ENCODE results near the gene BCAS1.

BCAS1 gene

GRCh38 chr20:53957451-53958172 lies 112.8 kb downstream of the BCAS1 start:
- no peak for DNase-seq

DNA sequence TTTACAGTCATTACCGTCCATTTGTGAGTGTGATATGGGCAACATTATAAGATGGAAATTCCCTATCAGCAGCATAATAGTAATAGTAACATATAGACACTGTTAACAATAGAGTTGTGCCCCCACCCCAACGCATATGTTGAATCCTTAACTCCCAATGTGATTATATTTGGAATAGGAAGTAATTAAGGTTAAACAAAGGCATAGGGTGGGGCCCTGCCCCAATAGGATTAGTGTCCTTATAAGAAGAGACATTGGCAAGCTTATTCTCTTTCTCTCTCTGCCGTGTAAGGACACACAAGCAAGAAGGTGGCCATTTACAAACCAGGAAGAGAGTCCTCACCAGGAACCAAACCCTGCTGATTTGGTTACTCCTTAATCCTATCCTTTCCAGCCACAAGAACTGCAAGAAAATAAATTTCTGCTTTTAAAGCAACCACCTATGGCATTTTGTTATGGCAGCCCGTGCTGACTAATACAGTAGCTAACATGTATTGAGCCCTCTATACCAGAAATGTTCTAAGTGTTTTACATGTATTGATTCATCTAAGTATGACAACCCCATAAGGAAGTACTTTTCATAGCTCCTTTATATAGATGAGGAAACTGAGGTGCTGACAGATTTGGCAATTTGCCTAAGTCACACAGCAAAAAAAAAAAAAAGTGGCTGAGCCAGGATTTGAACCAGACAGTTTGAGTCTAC lies 114.2 kb downstream of the BCAS1 start:
- DNase-seq, result no peak

DNA sequence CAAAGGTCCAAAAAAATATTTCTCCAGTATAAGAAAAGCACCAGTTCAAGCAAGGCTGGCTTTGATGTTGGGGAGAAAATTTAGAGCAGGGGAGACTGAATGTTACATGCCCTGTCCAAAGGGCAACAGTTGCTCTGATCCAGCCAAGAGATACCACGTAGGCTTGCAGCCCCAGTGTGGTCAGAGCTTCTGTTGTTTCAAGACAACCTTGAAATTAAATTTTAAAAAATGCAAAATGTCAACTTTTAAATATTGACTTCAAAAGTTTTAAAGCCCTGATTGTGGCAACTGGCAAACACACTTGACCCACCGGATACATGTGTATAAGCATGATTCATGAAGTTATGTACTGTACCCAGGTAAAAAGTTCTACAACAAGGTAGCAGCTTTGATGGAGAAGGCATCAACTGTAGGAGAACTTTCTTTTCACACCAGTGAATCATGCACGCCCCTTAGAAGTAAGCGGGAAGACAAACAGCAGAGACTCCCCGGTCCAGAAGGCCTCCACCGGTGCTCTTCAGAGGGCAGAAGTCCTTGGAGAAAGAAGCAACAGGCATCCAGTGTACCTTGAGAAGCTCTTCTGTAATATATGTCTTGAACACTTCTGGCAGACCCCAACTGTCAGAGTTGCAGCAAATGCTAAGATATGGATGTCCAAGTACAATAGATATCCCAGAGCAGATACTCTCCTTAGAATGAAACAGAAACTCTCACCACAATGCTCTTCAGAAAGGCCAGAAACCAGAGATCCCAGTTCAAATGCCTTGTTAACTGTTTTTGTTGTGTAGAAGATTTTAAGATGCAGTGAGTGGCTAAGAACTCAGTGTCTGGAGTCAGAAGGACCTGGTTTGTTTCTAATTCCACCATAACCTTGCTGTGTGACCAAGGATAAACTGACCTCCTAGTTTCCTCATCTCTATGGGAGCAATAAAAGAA lies 115.4 kb downstream of the BCAS1 start:
- DNase-seq, result no peak

- DNase-seq, result no peak
Observed at GRCh38 chr20:53952528-53953096, 117.8 kb downstream of the BCAS1 start.

DNA sequence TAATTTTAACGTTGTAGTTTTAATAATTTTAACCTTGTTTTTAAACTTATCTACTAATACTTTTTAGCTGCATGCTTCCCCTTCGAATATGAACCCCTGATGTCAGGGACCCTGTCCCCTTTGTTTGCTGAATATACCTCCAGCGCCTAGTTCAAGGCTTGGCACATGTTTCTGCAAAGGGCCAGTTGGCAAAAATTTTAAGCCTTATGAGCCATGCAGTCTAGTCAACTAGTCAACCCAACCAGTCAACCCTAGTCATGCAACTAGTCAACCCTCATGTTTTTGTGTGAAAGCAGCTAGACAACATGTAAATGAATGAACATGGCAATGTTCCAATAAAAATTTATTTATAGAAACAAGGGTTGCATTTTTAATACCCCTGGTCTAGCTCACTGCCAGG lies 119.8 kb downstream of the BCAS1 start:
- no peak for DNase-seq

GRCh38 chr20:53950031-53950430 lies 120.4 kb downstream of the BCAS1 start:
- no peak for DNase-seq

- DNase-seq, result no peak
Observed at GRCh38 chr20:53949319-53949839, 121.0 kb downstream of the BCAS1 start.

- DNase-seq, result no peak
Observed at GRCh38 chr20:53948383-53949318, 121.7 kb downstream of the BCAS1 start.

GRCh38 chr20:53947501-53948195 lies 122.7 kb downstream of the BCAS1 start:
- no peak for DNase-seq

GRCh38 chr20:53946106-53946505 lies 124.3 kb downstream of the BCAS1 start:
- no peak for DNase-seq

DNA sequence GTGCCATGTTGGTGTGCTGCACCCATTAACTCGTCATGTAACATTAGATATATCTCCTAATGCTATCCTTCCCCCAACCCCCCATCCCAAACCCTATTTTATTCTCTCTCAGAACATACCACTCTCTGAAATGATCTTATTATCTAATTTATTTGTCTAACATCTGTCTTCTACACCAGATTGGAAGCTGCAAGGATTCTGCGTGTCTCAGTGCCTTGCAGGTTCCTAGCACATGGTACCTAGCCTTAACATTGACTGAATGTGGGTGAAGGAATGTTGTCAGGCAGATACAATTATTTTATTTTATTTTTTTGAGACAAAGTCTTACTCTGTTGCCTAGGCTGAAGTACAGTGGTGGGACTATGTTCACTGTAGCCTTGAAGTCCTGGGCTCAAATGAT lies 124.9 kb downstream of the BCAS1 start:
- no peak for DNase-seq

DNA sequence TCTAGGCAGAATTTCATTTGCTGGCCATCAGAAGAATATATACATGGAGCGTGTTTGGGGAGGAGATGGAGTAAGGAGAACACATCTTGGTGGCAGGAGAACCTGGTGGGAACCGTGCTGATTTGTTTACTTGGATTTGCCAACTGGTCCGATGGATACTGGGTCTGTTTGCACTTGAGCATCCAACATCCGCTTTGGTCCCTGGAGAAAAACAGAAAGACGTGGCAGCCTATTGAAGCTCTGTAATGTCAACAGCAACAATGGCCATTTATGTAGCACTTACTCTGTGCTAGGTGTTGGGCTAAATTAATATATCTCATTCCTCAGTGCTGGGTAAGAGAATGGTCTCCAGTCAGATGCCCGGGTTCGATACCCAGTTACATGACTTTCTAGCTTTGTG lies 125.6 kb downstream of the BCAS1 start:
- no peak for DNase-seq

- DNase-seq, result peak; percentile 70
Observed at GRCh38 chr20:53943522-53944291, 126.7 kb downstream of the BCAS1 start.

GRCh38 chr20:53942973-53943372 lies 127.4 kb downstream of the BCAS1 start:
- no peak for DNase-seq

DNA sequence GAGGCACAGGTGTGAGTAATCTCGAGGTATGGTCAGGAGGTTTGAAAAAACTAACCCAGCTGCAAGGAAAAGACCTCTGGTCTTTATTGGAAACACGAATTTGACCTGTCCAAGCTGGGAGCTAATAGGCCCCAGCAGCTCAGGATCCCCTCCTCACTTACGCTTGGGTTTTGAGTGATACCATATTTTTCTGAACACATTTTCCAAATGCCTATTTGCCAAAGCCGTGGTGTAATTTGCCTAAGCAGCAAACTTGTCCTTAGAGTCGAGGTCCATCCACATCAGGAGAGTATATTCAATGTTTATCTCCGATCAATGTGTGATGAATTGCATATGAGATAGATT lies 128.0 kb downstream of the BCAS1 start:
- no peak for DNase-seq

GRCh38 chr20:53941680-53942471 lies 128.5 kb downstream of the BCAS1 start:
- no peak for DNase-seq

DNA sequence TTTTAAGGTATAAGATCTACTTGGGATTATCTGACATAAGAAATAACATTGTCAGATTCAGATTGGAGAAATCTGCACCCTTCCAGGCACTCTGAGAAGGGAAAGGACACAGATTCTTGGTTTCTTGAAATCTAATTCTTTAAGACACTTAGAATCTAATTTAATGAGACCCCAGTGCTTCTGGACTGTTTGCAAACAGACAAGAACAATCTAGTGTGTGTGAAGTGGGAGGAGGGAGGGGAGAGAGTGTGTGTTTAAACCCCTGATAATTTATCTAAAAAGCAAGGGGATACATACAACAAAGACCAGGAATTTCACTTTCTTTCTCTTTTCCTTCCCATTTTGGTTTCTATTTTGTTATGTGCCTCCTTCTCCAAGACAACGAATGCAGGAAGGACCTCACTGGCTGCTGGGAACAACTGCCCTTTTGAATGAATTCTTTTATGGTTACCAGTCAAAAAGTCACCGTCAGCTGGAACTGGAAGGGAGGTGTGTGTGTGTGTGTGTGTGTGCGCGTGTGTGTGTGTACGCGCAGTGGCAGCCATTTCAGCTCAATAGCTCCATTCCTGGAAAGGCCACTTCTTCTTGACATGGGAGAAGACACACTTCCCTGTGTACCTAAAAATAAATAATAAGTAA lies 129.4 kb downstream of the BCAS1 start:
- peak; percentile 44 for DNase-seq

- no peak for DNase-seq
Observed at GRCh38 chr20:53940360-53940702, 130.1 kb downstream of the BCAS1 start.

All from eye (tissue), 1 donor.